H9 (cell line): Measurements from ENCODE around the gene EZH2. TPM values are rescaled to one million over a fixed set of nuclear protein-coding genes. Genes with fewer than 3 reads are reported as not detected.

Source experiments
- DNase-seq: peaks from one replicate; pipeline ENCODE4 v3.0.0-alpha.2; 2017
- H2AFZ ChIP-seq: one replicate; pipeline ENCODE4 v1.6.1; 2013; ENCODE audit warnings: mild to moderate bottlenecking, low read length, control low read depth, moderate library complexity
- H2AK5ac ChIP-seq: 2 replicates; pipeline ENCODE4 v1.6.1; 2013; ENCODE audit warnings: low read length, control low read depth, mixed read lengths; ENCODE audit not compliant: insufficient read length
- H2BK120ac ChIP-seq: one replicate; pipeline ENCODE4 v1.6.1; 2013; ENCODE audit warnings: low read depth, mild to moderate bottlenecking, low read length, control low read depth, inconsistent platforms; ENCODE audit not compliant: poor library complexity, severe bottlenecking
- H2BK12ac ChIP-seq: 2 replicates; pipeline ENCODE4 v1.6.1; 2013; ENCODE audit warnings: low read length, control low read depth, mixed read lengths, low read depth; ENCODE audit not compliant: insufficient read length
- H2BK15ac ChIP-seq: 2 replicates; pipeline ENCODE4 v1.6.1; 2013; ENCODE audit warnings: low read depth, low read length, control low read depth
- H2BK20ac ChIP-seq: one replicate; pipeline ENCODE4 v1.6.1; 2013; ENCODE audit warnings: low read depth, mild to moderate bottlenecking, low read length, control low read depth, inconsistent platforms; ENCODE audit not compliant: poor library complexity, severe bottlenecking
- H2BK5ac ChIP-seq: 2 replicates; pipeline ENCODE4 v1.6.1; 2013; ENCODE audit warnings: low read length, control low read depth, mixed read lengths; ENCODE audit not compliant: insufficient read length
- H3K14ac ChIP-seq: 2 replicates; pipeline ENCODE4 v1.6.1; 2013; ENCODE audit warnings: low read length, control low read depth; ENCODE audit not compliant: insufficient read depth
- H3K18ac ChIP-seq: 2 replicates; pipeline ENCODE4 v1.6.1; 2013; ENCODE audit warnings: low read depth, mild to moderate bottlenecking, mixed read lengths, low read length, control low read depth; ENCODE audit not compliant: insufficient read length
- H3K23ac ChIP-seq: 2 replicates; pipeline ENCODE4 v1.6.1; 2013; ENCODE audit warnings: low read length, control low read depth, mixed read lengths, low read depth; ENCODE audit not compliant: insufficient read length
- H3K23me2 ChIP-seq: 2 replicates; pipeline ENCODE4 v1.6.1; 2013; ENCODE audit warnings: low read depth, mild to moderate bottlenecking, mixed read lengths, low read length, control low read depth; ENCODE audit not compliant: insufficient read length, poor library complexity, severe bottlenecking
- H3K27ac ChIP-seq: 2 replicates; pipeline ENCODE4 v1.5.1; 2013; ENCODE audit warnings: low read length, control low read depth, mixed read lengths, low read depth; ENCODE audit not compliant: insufficient read length
- H3K27me3 ChIP-seq: 2 replicates; pipeline ENCODE4 v1.6.1; 2013; ENCODE audit warnings: low read length, control low read depth, inconsistent platforms; ENCODE audit not compliant: insufficient read depth
- H3K4ac ChIP-seq: 2 replicates; pipeline ENCODE4 v1.6.1; 2013; ENCODE audit warnings: low read depth, mild to moderate bottlenecking, control low read depth, inconsistent platforms, low read length, moderate library complexity
- H3K4me1 ChIP-seq: 2 replicates; pipeline ENCODE4 v1.6.1; 2013; ENCODE audit warnings: low read length, control low read depth, inconsistent platforms; ENCODE audit not compliant: insufficient read depth
- H3K4me2 ChIP-seq: 2 replicates; pipeline ENCODE4 v1.6.1; 2013; ENCODE audit warnings: low read length, control low read depth, mixed read lengths; ENCODE audit not compliant: insufficient read length, insufficient read depth
- H3K56ac ChIP-seq: 2 replicates; pipeline ENCODE4 v1.6.1; 2013; ENCODE audit warnings: low read depth, mild to moderate bottlenecking, mixed read lengths, low read length, control low read depth; ENCODE audit not compliant: insufficient read length
- H3K79me1 ChIP-seq: 2 replicates; pipeline ENCODE4 v1.6.1; 2013; ENCODE audit warnings: low read depth, mild to moderate bottlenecking, moderate library complexity, low read length, control low read depth, inconsistent platforms; ENCODE audit not compliant: insufficient read depth, poor library complexity, severe bottlenecking
- H3K79me2 ChIP-seq: 2 replicates; pipeline ENCODE4 v1.6.1; 2013; ENCODE audit warnings: low read length, control low read depth, inconsistent platforms; ENCODE audit not compliant: insufficient read depth
- H3K9ac ChIP-seq: 2 replicates; pipeline ENCODE4 v1.6.1; 2013; ENCODE audit warnings: low read length, control low read depth, mixed read lengths; ENCODE audit not compliant: insufficient read length; ENCODE audit errors: extremely low read depth
- H3K9me3 ChIP-seq: one replicate; pipeline ENCODE4 v1.6.1; 2013; ENCODE audit warnings: low read depth, low read length, inconsistent platforms; ENCODE audit not compliant: control insufficient read depth
- H3T11ph ChIP-seq: one replicate; pipeline ENCODE4 v1.6.1; 2013; ENCODE audit warnings: mild to moderate bottlenecking, low read length, control low read depth, inconsistent platforms
- H4K20me1 ChIP-seq: one replicate; pipeline ENCODE4 v1.6.1; 2013; ENCODE audit not compliant: control insufficient read depth, insufficient read length, insufficient read depth
- H4K5ac ChIP-seq: 2 replicates; pipeline ENCODE4 v1.6.1; 2013; ENCODE audit warnings: low read depth, mild to moderate bottlenecking, mixed read lengths, low read length, control low read depth; ENCODE audit not compliant: insufficient read length
- H4K8ac ChIP-seq: replicated peaks from 2 replicates; pipeline ENCODE4 v1.6.1; 2013; ENCODE audit warnings: low read length, control low read depth, mixed read lengths, low read depth; ENCODE audit not compliant: insufficient read length
- H4K91ac ChIP-seq: 2 replicates; pipeline ENCODE4 v1.6.1; 2013; ENCODE audit warnings: low read depth, mild to moderate bottlenecking, moderate library complexity, mixed read lengths, low read length, control low read depth; ENCODE audit not compliant: insufficient read length
- H3K27ac Mint-ChIP-seq, 3 experiments: 2 replicates in 2 of 3; 3 replicates in 1 of 3; pipeline ENCODE4 v1.8.0; 2020 to 2021; ENCODE audit warnings: mixed read lengths in 3 of 3, mild to moderate bottlenecking in 1 of 3, moderate library complexity in 1 of 3
- H3K27me3 Mint-ChIP-seq: 2 replicates; pipeline ENCODE4 v1.8.0; 2021; ENCODE audit warnings: low read depth, mild to moderate bottlenecking, moderate library complexity, mixed read lengths
- H3K36me3 Mint-ChIP-seq, 3 experiments: 2 replicates in 2 of 3; 3 replicates in 1 of 3; pipeline ENCODE4 v1.8.0; 2020 to 2021; ENCODE audit warnings: low read depth in 3 of 3, mixed read lengths in 3 of 3; ENCODE audit not compliant: insufficient read depth in 1 of 3
- H3K4me1 Mint-ChIP-seq, 2 experiments: 2 replicates each; pipeline ENCODE4 v1.8.0; 2020; ENCODE audit warnings: mixed read lengths in 2 of 2
- H3K4me3 Mint-ChIP-seq, 2 experiments: 2 replicates in 1 of 2; 3 replicates in 1 of 2; pipeline ENCODE4 v1.8.0; 2020 to 2021; ENCODE audit warnings: mild to moderate bottlenecking in 2 of 2, mixed read lengths in 2 of 2, moderate library complexity in 1 of 2
- H3K9me3 Mint-ChIP-seq, 2 experiments: 2 replicates in 1 of 2; 3 replicates in 1 of 2; pipeline ENCODE4 v1.8.0; 2020; ENCODE audit warnings: mild to moderate bottlenecking in 2 of 2, mixed read lengths in 2 of 2, moderate library complexity in 1 of 2
- CTCF ChIP-seq: fragments of 200-600 bp; sonication (generic); conservative IDR thresholded peaks from 3 replicates; pipeline ENCODE4 v1.8.0; 2021; ENCODE audit warnings: antibody characterized with exemption, mild to moderate bottlenecking
- WGBS: extraction: QIAGEN DNeasy Blood & Tissue Kit; methylation state at CpG from one replicate; pipeline ENCODE4 v1.1.7; 2013; ENCODE audit warnings: missing lambda C conversion rate, low lambda C conversion rate, mixed read lengths; ENCODE audit not compliant: insufficient read length; ENCODE audit errors: extremely low coverage; 5-methylcytosine and 5-hydroxymethylcytosine counted together
- total RNA-seq: library from RNA; stranded (reverse); gene quantifications from 2 replicates; pipeline ENCODE4 v1.2.1, GENCODE V29; 2021

Gene EZH2
- total RNA-seq, 1 experiment from 2014 or later: 41.3 TPM

- Histone ChIP-seq H3K4me1 (peaks cover 5% of the 10 kb centered on the region), H2BK5ac (no peak overlapping the region), H2BK15ac (no peak overlapping the region), H3K4me2 (no peak overlapping the region), H2AFZ (no peak overlapping the region), H2BK120ac (no peak overlapping the region), H2BK12ac (no peak overlapping the region), H3K79me1 (no peaks in the 10 kb centered on the region), H4K91ac (no peak overlapping the region), H4K8ac (no peak overlapping the region), H2AK5ac (no peak overlapping the region), H3K56ac (no peak overlapping the region), H3K27me3 (no peaks in the 10 kb centered on the region), H3K14ac (no peak overlapping the region), H3K9ac (no peak overlapping the region), H3K9me3 (no peaks in the 10 kb centered on the region), H3T11ph (no peak overlapping the region), H4K20me1 (no peaks in the 10 kb centered on the region), H3K18ac (no peak overlapping the region), H3K23ac (no peak overlapping the region), H3K23me2 (no peaks in the 10 kb centered on the region), H3K27ac (no peak overlapping the region), H2BK20ac (no peak overlapping the region), H3K4ac (no peak overlapping the region), H4K5ac (no peak overlapping the region), H3K79me2 (no peaks in the 10 kb centered on the region)
- Mint-ChIP-seq H3K27me3 (no peaks in the 10 kb centered on the region), H3K27ac (peak overlapping the region; percentile 13 to 95 (median 38); a peak in 4 of 7 replicates), H3K4me3 (no peak overlapping the region), H3K4me1 (peaks cover 17 to 19% of the 10 kb centered on the region in 2 experiments), H3K9me3 (peaks cover 5 to 12% of the 10 kb centered on the region in 2 experiments; a peak in 4 of 5 replicates), H3K36me3 (peaks cover 46 to 76% (median 68%) of the 10 kb centered on the region in 3 experiments)
- WGBS: no CpG with 5 or more reads among the region's 10 CpGs
- TF ChIP-seq CTCF: no peak
- peak; percentile 49 for DNase-seq
Observed at GRCh38 chr7:148799893-148800555, 84.1 kb downstream of the EZH2 start.
